Measurements from ENCODE around the gene TNFAIP8L2.

- no peak for TF ChIP-seq CTCF (IDR thresholded peaks at IDR 0.05)
- TF ChIP-seq POLR2AphosphoS5 (IDR thresholded peaks at IDR 0.05; ENCODE audit: low read depth, low read length): no peak
- TF ChIP-seq REST (IDR thresholded peaks at IDR 0.05; ENCODE audit: insufficient read depth in 1 of 2, low read depth in 2 of 2, low read length in 1 of 2): no peak
- no peak for TF ChIP-seq SIN3A (IDR thresholded peaks at IDR 0.05; ENCODE audit: borderline replicate concordance, insufficient read depth, low read depth, low read length)
- TF ChIP-seq TCF7L2 (IDR thresholded peaks at IDR 0.05; ENCODE audit: low read depth, low read length): no peak
These were observed 13.9 kb upstream of the TNFAIP8L2 start for GRCh38 chr1:151142411-151143056.
